Endometrium (tissue), 2 donors: ENCODE results near the gene BEGAIN.

Experiments
- FAIRE-seq: peaks from 2 replicates; lab custom pipeline; 2012; peaks lifted over from hg19 to GRCh38; lab: Jason Lieb, UNC
- donor health status: control.
- donor health status: control.

BEGAIN gene

DNA sequence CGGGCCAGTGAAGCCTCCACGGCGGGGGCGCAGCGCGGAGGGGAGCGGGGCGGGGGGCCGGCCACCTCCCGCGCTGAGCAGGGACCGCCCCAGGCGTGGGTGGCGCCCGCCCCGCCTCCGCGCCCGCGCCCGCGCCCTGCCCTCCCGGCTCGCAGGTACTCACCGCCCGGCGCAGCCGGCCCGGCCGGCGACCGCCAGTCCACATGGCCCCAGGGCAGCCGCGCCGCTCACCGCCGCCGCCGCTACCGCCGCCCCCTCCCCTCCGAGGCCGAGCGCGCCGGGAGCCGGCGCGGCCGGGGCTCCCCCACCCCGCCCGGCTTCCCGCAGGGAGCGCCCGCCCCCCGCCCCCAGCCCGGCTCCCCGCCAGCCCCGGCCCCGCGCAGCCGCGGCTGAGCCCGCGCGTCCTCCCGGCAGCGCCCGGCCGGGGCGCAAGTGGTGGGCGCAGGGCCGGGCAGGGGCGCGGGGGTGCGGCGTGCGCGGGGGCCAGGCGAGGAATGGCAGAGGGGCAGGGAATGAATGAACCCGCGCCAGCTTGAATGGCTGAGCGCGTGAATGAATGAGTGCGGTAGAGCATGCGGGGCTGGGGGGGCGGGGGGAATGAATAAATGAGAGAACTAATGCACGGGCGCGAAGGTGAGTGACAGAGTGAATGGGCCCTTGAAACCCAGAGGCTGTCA is at the start of gene BEGAIN:
BEGAIN (minus strand) TSS at position 332 of the 677 bp plus-strand sequence; CDS start at position 205, 127 bp downstream.
- FAIRE-seq, result no peak

GRCh38 chr14:100636559-100636958 is 49.3 kb upstream of the BEGAIN start:
- FAIRE-seq, result no peak

DNA sequence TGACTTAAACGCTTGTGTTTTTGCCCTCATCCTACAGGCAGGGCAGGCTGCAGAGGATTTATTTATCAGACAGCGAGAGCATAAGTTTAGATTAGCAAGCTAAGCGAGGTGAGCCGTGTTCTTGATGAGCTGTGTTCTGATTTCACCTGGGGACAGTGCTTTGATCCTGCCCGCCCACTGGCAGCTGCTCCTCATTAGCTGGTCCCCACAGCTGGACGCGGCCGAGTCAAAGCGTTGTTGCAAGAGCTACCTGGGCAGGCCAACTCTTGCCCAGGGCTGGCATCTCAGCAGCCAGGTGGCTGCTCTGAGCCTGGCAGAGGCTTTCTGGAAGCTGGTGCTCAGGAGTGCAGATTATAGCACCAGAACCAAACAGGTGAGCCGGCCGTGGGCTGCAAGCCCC is 46.8 kb upstream of the BEGAIN start:
- no peak for FAIRE-seq

DNA sequence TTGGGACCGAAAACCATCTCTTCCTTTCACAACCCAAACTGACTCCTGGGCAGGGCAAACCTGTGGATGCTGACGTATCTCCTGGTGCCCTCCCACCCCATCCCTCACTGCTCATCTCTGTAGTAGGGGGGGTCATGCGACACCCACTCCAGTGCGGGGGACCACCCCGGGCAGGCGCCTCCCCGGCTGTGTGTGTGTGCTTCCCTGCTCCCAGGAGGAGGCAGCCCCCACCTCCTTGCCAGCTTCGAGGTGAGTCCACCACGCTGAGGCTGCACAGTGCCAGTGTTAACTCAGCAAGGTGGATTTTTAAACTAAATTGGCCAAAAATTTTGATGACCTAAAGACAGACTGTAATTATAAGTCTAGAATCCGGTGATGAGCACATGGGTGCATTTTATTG is 46.2 kb upstream of the BEGAIN start:
- FAIRE-seq, result no peak

DNA sequence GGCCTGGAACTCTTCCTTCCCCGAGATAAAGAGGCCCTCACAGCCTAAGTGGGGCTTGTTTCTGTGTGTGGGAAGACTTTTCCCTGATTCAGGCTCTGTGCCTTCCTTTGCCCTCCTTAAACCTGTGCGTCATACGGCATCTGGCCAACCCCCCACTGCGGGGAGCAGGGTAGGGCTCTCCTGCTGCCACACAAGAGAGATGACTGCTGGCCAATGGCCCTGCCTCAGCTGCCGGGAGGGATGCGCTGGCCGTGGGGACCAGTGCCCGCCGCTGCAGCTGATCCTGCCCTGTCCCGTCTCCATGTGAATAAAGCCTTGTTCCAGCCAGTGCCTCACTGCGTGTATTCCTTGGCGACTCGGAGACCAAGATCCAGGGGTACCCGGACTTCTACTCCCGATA is 42.5 kb upstream of the BEGAIN start:
- FAIRE-seq, result no peak

DNA sequence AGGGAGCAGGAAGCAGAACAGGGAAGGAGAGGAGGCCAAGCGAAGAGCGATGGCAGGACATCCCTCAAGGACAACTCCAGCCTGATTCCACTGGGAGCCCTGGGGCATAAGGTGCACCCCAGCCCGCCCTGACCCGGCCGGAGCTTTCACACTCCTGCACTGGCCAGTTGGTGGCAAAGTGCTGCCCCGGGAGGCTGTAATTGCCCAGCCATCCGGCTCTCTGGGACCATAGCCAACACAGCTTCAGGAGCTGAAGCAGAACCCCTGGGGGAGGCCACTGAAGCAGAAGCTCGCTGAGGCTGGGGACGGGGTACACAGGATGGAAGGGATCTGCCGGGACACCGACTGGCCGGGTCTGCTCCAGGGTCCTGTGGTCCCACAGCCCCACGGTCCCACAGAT is 41.9 kb upstream of the BEGAIN start:
- no peak for FAIRE-seq

DNA sequence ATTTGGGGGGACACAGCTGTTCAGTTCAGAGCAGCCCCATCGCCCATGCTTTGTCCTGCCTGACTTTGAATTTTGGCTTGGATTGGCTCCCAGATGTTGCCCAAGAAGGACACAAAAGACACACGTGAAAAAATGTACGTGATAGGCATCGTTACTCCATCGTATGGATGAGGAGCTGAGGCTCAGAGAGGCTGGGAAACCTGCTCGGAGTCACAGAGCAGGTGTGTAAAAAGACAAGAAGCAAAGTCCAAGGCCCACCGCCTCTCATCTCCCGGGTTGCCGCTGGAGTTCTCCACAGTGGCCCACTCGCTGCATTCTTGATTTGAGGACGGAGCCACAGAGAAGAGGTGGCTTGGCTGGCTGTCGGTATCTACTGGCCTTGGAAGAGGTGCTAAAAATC is 41.0 kb upstream of the BEGAIN start:
- FAIRE-seq, result no peak

- no peak for FAIRE-seq
Observed at GRCh38 chr14:100626614-100627013, 39.4 kb upstream of the BEGAIN start.

GRCh38 chr14:100623961-100624360 is 36.7 kb upstream of the BEGAIN start:
- FAIRE-seq, result no peak

GRCh38 chr14:100623557-100623956 is 36.3 kb upstream of the BEGAIN start:
- no peak for FAIRE-seq

GRCh38 chr14:100622708-100623485 is 35.7 kb upstream of the BEGAIN start:
- no peak for FAIRE-seq

DNA sequence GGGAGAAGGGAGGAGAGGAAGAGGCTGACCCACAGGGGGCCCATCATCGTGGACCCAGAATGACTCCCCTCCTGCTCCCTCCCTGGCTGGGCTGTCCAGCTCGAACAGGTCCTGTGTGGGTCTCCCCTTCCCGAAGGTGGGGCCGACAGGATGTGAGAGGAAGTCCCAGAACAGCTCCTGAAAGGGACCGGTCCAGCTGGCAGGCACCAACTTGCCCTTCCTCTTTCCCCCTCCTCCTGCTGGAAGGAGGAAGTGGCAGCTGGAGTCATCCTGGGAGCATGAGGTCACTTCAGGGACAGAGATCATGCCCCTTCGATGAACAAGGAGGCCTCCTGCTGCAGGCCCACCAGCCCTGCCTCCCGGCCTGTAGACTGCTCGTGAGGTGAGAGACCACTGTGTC is 35.0 kb upstream of the BEGAIN start:
- FAIRE-seq, result no peak

DNA sequence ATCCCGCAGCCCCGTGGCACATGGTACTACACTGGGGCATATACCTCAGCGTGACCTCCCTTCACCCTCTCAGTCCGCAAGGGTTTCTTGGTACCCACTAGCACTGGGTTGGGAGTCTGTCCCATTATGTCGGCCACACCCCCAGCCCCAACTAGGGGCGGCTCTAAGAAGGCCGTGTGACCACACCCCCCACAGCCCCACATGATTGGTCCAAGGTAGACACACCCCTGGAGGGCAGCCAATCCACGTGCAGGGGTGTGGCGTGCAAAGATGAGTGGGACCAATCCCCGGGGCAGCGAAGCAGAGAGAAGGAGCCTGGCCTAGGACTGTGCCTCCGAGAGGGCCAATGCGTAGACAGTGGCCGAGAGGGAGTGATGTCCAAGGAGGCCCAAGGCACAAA is 34.6 kb upstream of the BEGAIN start:
- FAIRE-seq, result no peak

DNA sequence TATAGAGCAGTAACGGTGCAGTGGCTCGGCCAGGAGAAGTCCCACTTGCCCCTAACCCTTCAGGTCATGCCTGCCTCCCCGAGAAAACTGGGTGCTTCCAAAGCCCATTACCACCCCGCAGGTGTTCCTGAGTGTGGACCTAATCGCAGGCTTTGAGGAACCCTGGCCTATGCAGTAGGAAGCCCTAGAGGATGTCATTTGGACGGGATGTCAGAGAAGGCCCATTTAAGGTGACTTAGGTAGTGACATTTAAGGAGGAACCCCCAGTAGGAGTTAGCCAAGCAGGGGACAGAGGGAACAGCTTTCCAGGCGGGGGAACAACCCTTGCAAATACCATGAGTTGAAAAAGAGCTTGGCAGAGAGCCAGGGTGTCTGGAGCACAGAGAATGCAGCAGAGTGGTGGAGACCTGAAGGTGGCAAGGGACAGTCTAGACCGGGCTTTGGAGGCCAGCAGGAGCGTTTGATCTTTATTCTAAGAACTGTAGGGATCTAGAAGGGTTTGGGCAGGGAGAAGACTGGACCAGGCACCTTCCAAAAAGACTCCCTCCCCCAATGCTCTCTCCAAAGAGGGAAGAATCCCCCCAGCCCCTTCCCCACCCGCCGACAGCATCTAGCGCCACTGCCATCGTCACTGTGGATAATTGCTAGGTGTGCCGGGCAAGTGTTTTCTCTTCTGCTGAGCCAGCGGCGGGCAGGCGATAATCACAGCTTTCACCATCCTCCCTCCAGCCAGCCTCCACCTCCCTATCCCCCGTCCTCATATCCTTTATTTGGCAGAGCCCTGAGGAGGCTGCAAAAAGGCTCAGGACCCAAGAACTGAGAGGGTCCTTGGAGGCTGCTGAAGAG is 33.3 kb upstream of the BEGAIN start:
- FAIRE-seq, result no peak

GRCh38 chr14:100619396-100620254 is 32.4 kb upstream of the BEGAIN start:
- no peak for FAIRE-seq

GRCh38 chr14:100618763-100619320 is 31.6 kb upstream of the BEGAIN start:
- FAIRE-seq, result no peak

GRCh38 chr14:100618318-100618693 is 31.1 kb upstream of the BEGAIN start:
- no peak for FAIRE-seq

- no peak for FAIRE-seq
Observed at GRCh38 chr14:100617410-100618317, 30.4 kb upstream of the BEGAIN start.

DNA sequence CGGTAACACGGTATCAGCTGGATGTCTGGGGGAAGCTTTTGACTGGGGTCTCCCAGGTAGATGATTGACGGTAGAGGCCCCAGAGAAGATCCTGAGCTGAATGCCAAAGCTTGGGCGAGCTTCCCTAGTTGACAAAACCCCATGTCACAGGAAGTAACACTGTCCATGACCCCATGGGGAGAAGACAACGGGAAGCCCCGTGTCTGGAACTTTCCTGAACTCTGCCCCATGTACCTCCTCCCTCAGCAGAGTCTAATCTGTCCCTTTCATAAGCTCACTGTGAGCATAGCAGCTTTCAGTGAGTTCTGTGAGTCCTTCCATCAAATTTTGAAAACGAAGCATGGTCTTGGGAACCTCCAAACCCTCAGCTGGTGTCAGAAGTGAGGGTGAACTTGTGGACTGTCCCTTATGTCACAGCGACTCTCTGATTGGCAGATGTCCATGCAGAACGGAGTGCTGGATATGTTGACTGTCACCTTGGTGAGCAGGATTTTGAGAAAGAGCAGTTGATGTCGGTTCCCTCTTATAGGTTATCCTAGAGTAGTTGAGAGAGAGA is 29.7 kb upstream of the BEGAIN start:
- FAIRE-seq, result no peak
